ENCODE results near the gene CNTN1.

Gene CNTN1

GRCh38 chr12:40691913-40692764, at the start of gene CNTN1:
Gene CNTN1 (plus strand): TSS chr12:40692439.
- no peak for DNase-seq (ENCODE audit: low read depth in 2 of 2)

GRCh38 chr12:40643506-40643905, 48.7 kb upstream of the CNTN1 start:
- no peak for DNase-seq (ENCODE audit: low read depth in 2 of 2)

DNA sequence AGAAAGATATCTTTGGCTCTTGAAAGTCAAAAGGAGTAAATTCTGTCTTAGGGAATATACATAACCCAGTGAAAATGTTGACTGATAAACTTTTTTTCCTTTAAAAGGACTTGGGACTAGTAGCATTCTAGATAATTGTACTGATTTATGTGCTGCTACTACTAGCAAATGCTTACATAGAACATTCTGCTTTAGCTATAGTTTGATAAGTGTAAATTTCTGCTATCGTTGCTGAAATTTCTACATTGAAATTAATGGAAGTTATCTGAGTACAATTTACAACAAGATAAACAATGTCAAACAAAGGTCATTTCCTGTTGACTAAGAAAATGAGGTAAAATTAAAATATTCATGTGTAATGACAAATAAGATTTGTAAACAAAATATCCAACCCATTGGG, 48.3 kb upstream of the CNTN1 start:
- no peak for DNase-seq (ENCODE audit: low read depth in 2 of 2)

- no peak for DNase-seq (ENCODE audit: low read depth in 2 of 2)
These were observed 47.5 kb upstream of the CNTN1 start for GRCh38 chr12:40644708-40645107.

- no peak for DNase-seq (ENCODE audit: low read depth in 2 of 2)
These were observed 46.9 kb upstream of the CNTN1 start for GRCh38 chr12:40645361-40645760.

DNA sequence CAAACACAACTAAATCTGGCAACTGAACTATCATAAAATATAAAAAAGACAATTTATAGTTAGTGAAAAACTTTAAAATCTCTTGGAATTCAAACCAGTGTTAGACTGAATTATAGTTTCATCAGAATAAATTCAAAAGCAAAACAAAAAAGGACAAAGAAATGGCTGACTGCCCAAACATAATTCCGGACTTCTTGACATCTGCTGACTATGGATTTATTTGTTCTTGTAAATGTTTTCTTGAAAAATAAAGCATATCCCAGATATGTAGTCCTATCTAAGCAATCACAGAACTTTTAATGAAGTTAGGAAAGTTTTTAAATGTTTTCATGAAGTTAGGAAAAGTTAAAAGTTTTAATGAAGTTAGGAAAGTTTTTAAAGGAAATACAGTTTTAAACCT, 45.8 kb upstream of the CNTN1 start:
- no peak for DNase-seq (ENCODE audit: low read depth in 2 of 2)

GRCh38 chr12:40646911-40647310, 45.3 kb upstream of the CNTN1 start:
- no peak for DNase-seq (ENCODE audit: low read depth in 2 of 2)

GRCh38 chr12:40647651-40648050, 44.6 kb upstream of the CNTN1 start:
- DNase-seq (ENCODE audit: low read depth in 2 of 2), result no peak

GRCh38 chr12:40648519-40648918, 43.7 kb upstream of the CNTN1 start:
- DNase-seq (ENCODE audit: low read depth in 2 of 2), result no peak

DNA sequence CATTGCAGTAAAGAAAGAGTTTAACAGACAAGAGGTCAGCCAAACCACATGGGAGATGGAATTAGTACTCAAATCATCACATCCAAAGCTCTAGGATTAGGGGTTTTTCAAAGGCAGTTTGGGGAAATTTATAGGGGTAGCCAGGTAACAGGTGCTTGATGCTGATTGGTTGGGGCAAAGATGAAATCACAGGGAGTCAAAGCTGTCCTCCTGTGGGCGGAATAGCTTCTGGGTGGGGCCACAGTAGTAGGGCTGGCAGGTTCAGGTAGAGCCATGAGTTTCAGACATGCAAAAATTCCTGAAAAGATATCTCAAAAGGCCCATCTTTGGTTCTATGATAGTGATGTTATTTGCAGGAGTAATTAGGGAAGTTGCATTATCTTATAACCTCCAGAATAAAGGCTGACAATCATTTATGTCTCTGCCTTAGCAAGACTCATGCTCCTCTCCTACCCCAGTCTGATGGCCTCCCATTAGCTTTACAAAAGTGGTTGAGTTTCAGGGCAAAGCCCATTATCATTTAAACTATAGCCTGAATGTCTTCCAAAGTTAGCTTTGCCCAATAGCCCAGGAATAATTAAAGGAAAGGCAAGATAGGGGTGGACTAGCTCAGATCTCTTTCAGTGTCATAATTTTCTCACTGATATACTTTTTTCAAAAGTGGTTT, 42.1 kb upstream of the CNTN1 start:
- DNase-seq (ENCODE audit: low read depth in 2 of 2), result no peak

DNA sequence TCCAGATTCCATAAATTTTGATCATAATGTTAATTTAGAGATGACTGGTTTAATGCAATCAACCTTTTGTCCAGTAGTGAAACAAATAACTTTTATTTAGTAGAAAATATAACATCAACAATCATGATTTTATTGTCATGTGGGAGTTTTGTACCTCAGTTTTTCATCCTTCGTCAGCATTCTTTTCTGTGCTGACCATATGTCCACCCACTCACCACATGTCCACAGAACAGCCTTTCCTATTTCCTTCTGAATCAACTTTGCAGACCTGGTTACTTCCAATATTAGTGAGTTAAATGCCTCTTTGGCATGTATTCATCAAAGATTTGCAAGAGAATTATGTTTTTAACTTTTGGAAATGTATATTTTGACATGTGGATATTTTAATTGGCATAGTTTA, 36.8 kb upstream of the CNTN1 start:
- DNase-seq (ENCODE audit: low read depth in 2 of 2), result no peak

DNA sequence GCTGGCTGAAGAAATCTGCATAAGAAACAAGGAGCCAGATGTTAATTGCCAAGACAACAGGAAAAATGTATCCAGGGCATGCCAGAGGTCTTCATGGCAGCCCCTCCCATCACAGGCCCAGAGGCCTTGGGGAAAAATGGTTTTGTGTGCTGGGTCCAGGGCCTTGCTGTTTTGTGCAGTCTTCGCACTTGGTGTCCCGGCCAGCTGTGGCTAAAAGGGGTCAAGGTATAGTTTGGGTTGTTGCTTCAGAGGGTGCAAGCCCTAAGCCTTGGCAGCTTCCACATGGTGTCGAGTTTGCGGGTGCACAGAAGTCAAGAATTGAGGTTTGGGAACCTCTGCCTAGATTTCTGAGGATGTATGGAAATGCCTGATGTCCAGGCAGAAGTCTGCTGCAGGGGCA, 29.9 kb upstream of the CNTN1 start:
- no peak for DNase-seq (ENCODE audit: low read depth in 2 of 2)

GRCh38 chr12:40663781-40664180, 28.5 kb upstream of the CNTN1 start:
- no peak for DNase-seq (ENCODE audit: low read depth in 2 of 2)

- DNase-seq (ENCODE audit: low read depth in 2 of 2), result no peak
These were observed 24.1 kb upstream of the CNTN1 start for GRCh38 chr12:40668099-40668529.

DNA sequence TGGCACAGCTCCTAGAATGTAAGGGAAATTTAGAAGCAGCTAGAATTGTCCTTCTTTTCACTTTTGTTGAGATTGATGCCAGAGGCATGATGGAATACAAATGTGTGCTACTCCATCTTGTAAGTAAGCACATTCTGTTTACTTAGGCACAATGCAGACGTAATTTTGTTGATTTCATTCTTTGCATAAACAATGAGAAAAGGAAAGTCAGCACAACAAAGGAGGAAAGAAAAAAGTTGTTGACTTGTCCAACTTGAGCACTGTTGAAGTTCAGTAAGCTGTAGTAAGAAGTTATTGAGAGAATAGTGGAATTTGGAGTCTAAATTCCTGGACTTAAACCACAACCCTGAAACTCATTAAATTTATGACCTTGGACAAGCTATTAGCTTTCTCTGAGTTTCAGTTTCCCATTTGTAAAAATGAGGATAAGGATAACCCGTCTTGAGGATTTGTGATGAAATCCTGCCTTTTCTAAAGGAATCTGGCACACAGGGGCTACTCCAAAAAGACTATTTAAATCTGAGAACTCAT, 19.4 kb upstream of the CNTN1 start:
- no peak for DNase-seq (ENCODE audit: low read depth in 2 of 2)

GRCh38 chr12:40681148-40681547, 11.1 kb upstream of the CNTN1 start:
- no peak for DNase-seq (ENCODE audit: low read depth in 2 of 2)

DNA sequence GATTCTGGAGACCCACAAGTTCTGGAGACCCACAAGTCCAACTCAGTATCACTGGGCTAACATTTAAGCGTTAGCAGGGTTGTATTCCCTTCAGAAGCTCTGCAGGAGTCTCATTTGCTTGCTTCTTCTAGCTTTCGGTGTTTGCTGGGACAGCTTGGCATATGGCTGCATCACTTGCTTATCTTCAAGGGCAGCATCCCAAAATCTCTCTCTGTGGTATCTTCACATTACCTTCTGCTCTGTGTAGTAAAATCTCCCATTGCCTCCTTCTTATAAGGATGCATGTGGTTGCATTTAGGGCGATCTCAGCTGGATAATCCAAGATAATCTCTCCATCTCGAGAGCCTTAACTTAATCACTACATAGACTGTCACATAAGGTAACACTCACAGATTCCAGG, 7.3 kb upstream of the CNTN1 start:
- DNase-seq (ENCODE audit: low read depth in 2 of 2), result no peak

DNA sequence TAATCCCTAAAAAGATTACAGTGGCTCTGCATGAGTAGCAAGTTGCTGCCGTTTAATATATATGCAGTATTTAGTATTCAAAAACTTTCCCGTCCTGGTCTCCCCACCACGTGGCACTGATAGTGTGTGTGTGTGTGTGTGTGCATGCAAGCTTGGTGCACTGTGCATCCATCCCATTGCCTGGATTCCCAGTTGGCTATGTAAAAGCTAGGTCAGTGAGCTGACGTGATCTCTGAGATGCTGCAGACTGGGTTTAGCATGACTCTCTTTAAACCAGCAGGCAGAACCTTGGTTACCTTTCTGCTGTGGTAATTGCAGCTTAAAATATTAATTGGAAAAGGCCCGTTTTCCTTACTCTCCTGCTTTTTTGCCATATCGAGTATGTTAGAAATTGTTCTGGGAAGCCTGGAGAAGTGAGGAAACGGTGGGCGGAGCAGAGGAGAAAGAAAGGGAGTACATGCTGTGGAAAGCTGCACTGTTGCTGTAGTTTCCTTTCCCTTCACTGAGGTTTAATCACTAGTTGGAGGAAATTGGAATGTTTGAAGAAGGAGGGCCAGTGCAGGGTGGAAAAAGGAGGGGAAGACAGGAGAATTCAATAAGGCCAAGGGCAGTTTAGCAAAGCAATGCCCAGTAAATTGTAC, 4.0 kb upstream of the CNTN1 start:
- no peak for DNase-seq (ENCODE audit: low read depth in 2 of 2)

DNA sequence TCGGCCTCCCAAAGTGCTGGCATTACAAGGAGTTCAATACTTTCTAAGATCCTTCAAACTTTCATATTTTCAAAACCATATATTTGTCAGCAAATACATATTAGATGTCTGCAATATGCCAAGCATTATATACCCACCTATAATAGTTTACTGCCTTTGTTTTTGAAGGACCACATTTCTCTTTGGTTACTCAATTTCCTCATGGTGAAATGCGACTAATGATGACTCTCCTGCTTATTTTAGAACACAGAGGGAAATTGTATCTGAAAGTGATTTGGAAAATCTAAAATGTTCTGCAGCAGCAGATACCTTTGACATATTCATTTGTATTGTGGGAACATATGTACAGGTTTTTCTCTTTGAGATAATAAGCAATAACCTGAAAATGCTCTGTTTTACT, 2.7 kb upstream of the CNTN1 start:
- DNase-seq (ENCODE audit: low read depth in 2 of 2), result no peak

- no peak for DNase-seq (ENCODE audit: low read depth in 2 of 2)
These were observed 547 bp downstream of the CNTN1 start for GRCh38 chr12:40692765-40693206.

- DNase-seq (ENCODE audit: low read depth in 2 of 2), result no peak
These were observed 1.1 kb downstream of the CNTN1 start for GRCh38 chr12:40693207-40693821.
